HG03442 (cell line): Measurements from ENCODE around the gene P2RY6.
"Not testable (repeated sequence)": the region's sequence is repeated elsewhere in the genome, so short reads cannot be mapped to it uniquely, and the experiment has no call there.

Experiments
- ATAC-seq: cut with Tn5 transposase; IDR thresholded peaks from one replicate; pipeline ENCODE4 v1.9.1; 2021; ENCODE audit warnings: mild to moderate bottlenecking, moderate library complexity; ENCODE audit not compliant: unreplicated experiment

Gene P2RY6

GRCh38 chr11:73259406-73260126 lies 12.6 kb upstream of the P2RY6 start:
- no peak for ATAC-seq

GRCh38 chr11:73260127-73260457 lies 12.0 kb upstream of the P2RY6 start:
- ATAC-seq, result no peak

- no peak for ATAC-seq
Observed at GRCh38 chr11:73262851-73263495, 9.2 kb upstream of the P2RY6 start.

- ATAC-seq, result no peak
Observed at GRCh38 chr11:73263640-73264039, 8.5 kb upstream of the P2RY6 start.

- no peak for ATAC-seq
Observed at GRCh38 chr11:73265278-73265810, 6.8 kb upstream of the P2RY6 start.

GRCh38 chr11:73265853-73266645 lies 6.1 kb upstream of the P2RY6 start:
- no peak for ATAC-seq

- no peak for ATAC-seq
Observed at GRCh38 chr11:73266646-73267020, 5.5 kb upstream of the P2RY6 start.

- no peak for ATAC-seq
Observed at GRCh38 chr11:73267122-73267846, 4.9 kb upstream of the P2RY6 start.

GRCh38 chr11:73267906-73268540 lies 4.1 kb upstream of the P2RY6 start:
- ATAC-seq, result no peak

- no peak for ATAC-seq
Observed at GRCh38 chr11:73268671-73269271, 3.4 kb upstream of the P2RY6 start.

- no peak for ATAC-seq
Observed at GRCh38 chr11:73269459-73270015, 2.6 kb upstream of the P2RY6 start.

GRCh38 chr11:73270016-73270854 lies 1.9 kb upstream of the P2RY6 start:
- no peak for ATAC-seq

- ATAC-seq, result no peak
Observed at GRCh38 chr11:73270855-73271477, 1.2 kb upstream of the P2RY6 start.

GRCh38 chr11:73271478-73271865 lies 666 bp upstream of the P2RY6 start:
- ATAC-seq, result not testable (repeated sequence)

GRCh38 chr11:73272680-73273038 lies 521 bp downstream of the P2RY6 start:
- ATAC-seq, result no peak

GRCh38 chr11:73273222-73273895 lies 1.2 kb downstream of the P2RY6 start:
- ATAC-seq, result no peak

GRCh38 chr11:73274191-73274590 lies 2.1 kb downstream of the P2RY6 start:
- not testable (repeated sequence) for ATAC-seq

- no peak for ATAC-seq
Observed at GRCh38 chr11:73274722-73275380, 2.7 kb downstream of the P2RY6 start.
